Stimulated activated CD4-positive, alpha-beta T cell treated with anti-CD3 and anti-CD28 coated beads, TNF-alpha, amount 100 ng/mL, for 1 hour (primary cell): ENCODE results near the gene GRAPL.
"Not testable (repeated sequence)": the region's sequence is repeated elsewhere in the genome, so short reads cannot be mapped to it uniquely, and the experiment has no call there.

ENCODE experiments used
- DNase-seq, 3 donors: peaks; one replicate each; pipeline ENCODE4 v3.0.0-alpha.2; 2020; ENCODE audit warnings: low read depth in 3 of 3, low spot score in 1 of 3

Gene GRAPL

GRCh38 chr17:19187883-19188869, 60.8 kb downstream of the GRAPL start:
- DNase-seq: not testable (repeated sequence)

GRCh38 chr17:19188870-19189708, 61.7 kb downstream of the GRAPL start:
- DNase-seq: not testable (repeated sequence)

GRCh38 chr17:19189781-19190405, 62.5 kb downstream of the GRAPL start:
- not testable (repeated sequence) for DNase-seq

DNA sequence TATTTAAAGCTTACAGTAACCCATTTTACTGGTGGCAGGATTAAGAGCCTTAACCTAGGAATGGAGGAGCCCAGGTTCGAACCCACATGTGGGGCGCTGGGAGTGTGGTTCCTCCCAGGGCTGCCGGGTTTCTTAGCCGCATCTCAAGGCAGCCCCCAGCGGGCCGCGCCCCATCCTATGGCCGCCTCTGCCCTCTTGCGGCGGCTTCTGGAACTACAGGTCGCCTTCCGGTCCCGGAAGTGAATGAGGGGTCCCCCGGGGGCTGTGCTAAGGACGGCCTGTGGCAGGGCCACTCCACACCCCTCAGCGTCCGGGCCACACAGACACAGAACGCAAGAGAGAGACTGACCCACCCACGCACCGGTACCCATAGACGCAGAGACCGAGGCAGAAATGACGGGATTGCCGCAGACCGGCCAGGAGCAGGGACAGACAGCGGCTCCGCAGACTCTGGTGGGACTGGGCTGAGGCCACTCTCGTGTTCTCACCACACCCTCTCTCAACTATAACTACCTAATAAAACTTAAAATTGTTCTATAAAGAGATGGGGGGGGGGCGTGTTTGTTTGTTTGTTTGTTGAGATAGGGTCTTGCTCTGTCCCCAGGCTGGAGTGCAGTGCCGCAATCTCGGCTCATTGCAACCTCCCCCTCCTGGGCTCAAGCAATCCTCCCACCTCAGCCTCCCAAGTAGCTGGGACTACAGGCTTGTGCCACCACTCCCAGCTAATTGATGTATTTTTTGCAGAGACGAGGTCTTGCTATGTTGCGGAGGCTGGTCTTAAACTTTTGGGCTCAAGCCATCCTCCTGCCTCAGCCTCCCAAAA, 69.2 kb downstream of the GRAPL start:
- DNase-seq: not testable (repeated sequence)

DNA sequence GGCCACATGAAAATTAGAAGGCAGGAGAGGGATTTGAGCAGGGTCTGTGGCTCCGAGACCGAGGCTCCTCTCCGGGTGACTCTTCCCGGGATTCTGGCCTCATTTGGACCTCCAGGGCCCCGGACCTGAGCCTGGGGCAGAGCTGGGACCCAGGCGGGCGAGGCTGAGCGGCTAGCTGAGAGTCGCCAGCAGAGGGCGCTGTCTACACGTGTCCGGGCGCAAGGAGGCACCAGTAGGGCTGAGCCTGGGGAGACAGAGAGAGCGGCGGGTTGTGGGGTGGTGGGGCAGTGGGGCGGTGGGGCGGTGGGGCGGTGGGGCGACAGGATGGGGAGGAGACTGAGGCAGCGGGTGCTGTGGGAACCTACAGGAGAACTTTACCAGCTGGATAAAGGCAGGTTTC, 75.1 kb downstream of the GRAPL start:
- DNase-seq: not testable (repeated sequence)

GRCh38 chr17:19203429-19203828, 76.0 kb downstream of the GRAPL start:
- DNase-seq: not testable (repeated sequence)
